SK-N-SH (cell line): ENCODE data around the gene DDIT4. TPM values are rescaled to one million over a fixed set of nuclear protein-coding genes. Genes with fewer than 3 reads are reported as not detected.

Experiments used
- CTCF ChIA-PET: fragments of 300-600, 350-600 bp; formaldehyde crosslinking; extraction: SDS; loops from one replicate; lab custom pipeline; 2021; lab: Yijun Ruan, JAX
- POLR2A ChIA-PET: fragments of 350-600 bp; sonication (Branson Sonifier 250); formaldehyde crosslinking; extraction: SDS; loops from one replicate; lab custom pipeline; 2020; ENCODE audit warnings: antibody characterized with exemption, inconsistent platforms; lab: Yijun Ruan, JAX
- DNase-seq: peaks from one replicate; pipeline ENCODE4 v3.0.0; 2012
- H2AFZ ChIP-seq: fragments of 200-600 bp; sonication (generic); 2 replicates; pipeline ENCODE4 v1.8.1; 2016; ENCODE audit warnings: antibody characterized with exemption, mild to moderate bottlenecking, low read depth
- H3F3A ChIP-seq: fragments of 200-600 bp; sonication (generic); replicated peaks from 2 replicates; pipeline ENCODE3; 2016; ENCODE audit warnings: antibody characterized with exemption, mild to moderate bottlenecking; ENCODE audit not compliant: insufficient read depth
- H3K27ac ChIP-seq, 2 experiments: fragments of 200-500 bp in 1 of 2; fragments of 200-600 bp in 1 of 2; sonication (Bioruptor generic) in 1 of 2; sonication (generic), shearing (Covaris generic) in 1 of 2; 2 replicates each; pipeline versions ENCODE4 v1.5.1 to v1.6.1; 2014 to 2016; ENCODE audit warnings: low read depth in 2 of 2, inconsistent platforms in 1 of 2, low read length in 1 of 2, mild to moderate bottlenecking in 1 of 2, mixed read lengths in 1 of 2
- H3K27me3 ChIP-seq: fragments of 200-600 bp; sonication (generic), shearing (Covaris generic); 2 replicates; pipeline ENCODE4 v1.6.1; 2016; ENCODE audit warnings: mixed run types; ENCODE audit not compliant: insufficient read depth
- H3K36me3 ChIP-seq, 2 experiments: fragments of 200-500 bp in 1 of 2; fragments of 200-600 bp in 1 of 2; sonication (Bioruptor generic) in 1 of 2; sonication (generic) in 1 of 2; replicated peaks in 1 of 2; 2 replicates each; pipeline versions ENCODE3 to v1.5.1; 2014 to 2016; ENCODE audit warnings: low read length in 1 of 2, mild to moderate bottlenecking in 1 of 2; ENCODE audit not compliant: insufficient read depth in 2 of 2, control insufficient read depth in 1 of 2
- H3K4me1 ChIP-seq, 2 experiments: fragments of 200-500 bp in 1 of 2; fragments of 200-600 bp in 1 of 2; sonication (Bioruptor generic) in 1 of 2; sonication (generic), shearing (Covaris generic) in 1 of 2; 2 replicates each; pipeline versions ENCODE4 v1.5.1 to v1.6.1; 2014 to 2016; ENCODE audit warnings: low read depth in 1 of 2, low read length in 1 of 2, mixed run types in 1 of 2; ENCODE audit not compliant: insufficient read depth in 2 of 2, control insufficient read depth in 1 of 2
- H3K4me2 ChIP-seq: fragments of 200-600 bp; sonication (generic), shearing (Covaris generic); 2 replicates; pipeline ENCODE4 v1.6.1; 2017; ENCODE audit warnings: mixed run types
- H3K4me3 ChIP-seq, 2 experiments: fragments of 200-500 bp in 1 of 2; fragments of 200-600 bp in 1 of 2; sonication (Bioruptor generic) in 1 of 2; sonication (generic), shearing (Covaris generic) in 1 of 2; 2 replicates each; pipeline versions ENCODE4 v1.5.1 to v1.8.1; 2014 to 2016; ENCODE audit warnings: low read depth in 2 of 2, inconsistent platforms in 1 of 2, low read length in 1 of 2, mild to moderate bottlenecking in 1 of 2, mixed read lengths in 1 of 2, moderate library complexity in 1 of 2
- H3K79me2 ChIP-seq: fragments of 200-600 bp; sonication (generic); 2 replicates; pipeline ENCODE4 v1.8.1; 2017; ENCODE audit warnings: mild to moderate bottlenecking; ENCODE audit not compliant: insufficient read depth
- H3K9ac ChIP-seq: fragments of 200-600 bp; sonication (generic); 2 replicates; pipeline ENCODE4 v1.6.1; 2017; ENCODE audit warnings: mixed run types
- H3K9me2 ChIP-seq: fragments of 200-600 bp; sonication (generic); 2 replicates; pipeline ENCODE4 v1.6.1; 2017; ENCODE audit warnings: mixed run types
- H3K9me3 ChIP-seq: fragments of 200-600 bp; sonication (generic); 2 replicates; pipeline ENCODE4 v1.6.1; 2017; ENCODE audit warnings: mixed run types, mild to moderate bottlenecking, moderate library complexity
- H4K20me1 ChIP-seq: fragments of 200-600 bp; sonication (generic); 2 replicates; pipeline ENCODE4 v1.6.1; 2017; ENCODE audit warnings: mild to moderate bottlenecking, mixed run types; ENCODE audit not compliant: insufficient read depth
- CHD2 ChIP-seq: fragments of 150-350 bp; IDR thresholded peaks from 2 replicates; pipeline ENCODE4 v1.6.1; 2018; ENCODE audit warnings: low read length; ENCODE audit not compliant: partially characterized antibody
- EP300 ChIP-seq, 2 experiments: IDR thresholded peaks; 2 replicates each; pipeline versions ENCODE4 v1.4.0 to v1.6.1; 2012; ENCODE audit warnings: borderline replicate concordance in 1 of 2, low read depth in 1 of 2, low read length in 1 of 2
- FOXJ3 ChIP-seq: sonication (generic); formaldehyde crosslinking; IDR thresholded peaks from 2 replicates; pipeline ENCODE4 v1.5.1; 2020; ENCODE audit warnings: mild to moderate bottlenecking, missing genetic modification reagents
- FOXM1 ChIP-seq: IDR thresholded peaks from 2 replicates; pipeline ENCODE4 v1.4.0; 2012; ENCODE audit warnings: low read depth, mild to moderate bottlenecking
- GABPA ChIP-seq: IDR thresholded peaks from 2 replicates; pipeline ENCODE4 v1.4.0; 2012; ENCODE audit warnings: low read depth, mild to moderate bottlenecking
- GATA2 ChIP-seq: sonication (generic); formaldehyde crosslinking; IDR thresholded peaks from 2 replicates; pipeline ENCODE4 v1.5.0; 2020; ENCODE audit warnings: mild to moderate bottlenecking, missing genetic modification reagents
- JUND ChIP-seq: IDR thresholded peaks from 2 replicates; pipeline ENCODE4 v1.4.0; 2012
- MEF2A ChIP-seq: IDR thresholded peaks from 2 replicates; pipeline ENCODE4 v1.4.0; 2012; ENCODE audit warnings: low read depth, borderline replicate concordance
- NFIC ChIP-seq: IDR thresholded peaks from 2 replicates; pipeline ENCODE4 v1.4.0; 2012; ENCODE audit warnings: borderline replicate concordance
- POLR2AphosphoS5 ChIP-seq: IDR thresholded peaks from 2 replicates; pipeline ENCODE4 v1.6.1; 2012; ENCODE audit warnings: low read depth, low read length
- RAD21 ChIP-seq: IDR thresholded peaks from 2 replicates; pipeline ENCODE4 v1.6.1; 2012; ENCODE audit warnings: mild to moderate bottlenecking, low read length
- RCOR1 ChIP-seq: fragments of 150-350 bp; IDR thresholded peaks from 2 replicates; pipeline ENCODE4 v1.6.1; 2017; ENCODE audit warnings: antibody characterized with exemption, low read length
- RFX5 ChIP-seq: IDR thresholded peaks from 2 replicates; pipeline ENCODE4 v1.6.1; 2012; ENCODE audit warnings: mild to moderate bottlenecking, improper control_type of control experiment, low read length
- RXRA ChIP-seq: IDR thresholded peaks from 2 replicates; pipeline ENCODE4 v1.4.0; 2012; ENCODE audit warnings: low read depth, mild to moderate bottlenecking, borderline replicate concordance
- SMC3 ChIP-seq: IDR thresholded peaks from 2 replicates; pipeline ENCODE4 v1.6.1; 2012; ENCODE audit warnings: low read depth, low read length, improper control_type of control experiment
- TAF1 ChIP-seq: IDR thresholded peaks from 2 replicates; pipeline ENCODE4 v1.6.1; 2012; ENCODE audit warnings: low read depth, mild to moderate bottlenecking, low read length, moderate library complexity, borderline replicate concordance
- TCF12 ChIP-seq: IDR thresholded peaks from 2 replicates; pipeline ENCODE4 v1.4.0; 2012
- YY1 ChIP-seq: IDR thresholded peaks from 2 replicates; pipeline ENCODE4 v1.4.0; 2012; ENCODE audit warnings: low read depth, mild to moderate bottlenecking
- WGBS: methylation state at CpG from one replicate; pipeline ENCODE4 v1.1.6; 2017; ENCODE audit warnings: low lambda C conversion rate; 5-methylcytosine and 5-hydroxymethylcytosine counted together
- polyA plus RNA-seq, 3 experiments: library from polyadenylated mRNA; depleted of rRNA; stranded (reverse); fragments of >200 nt; gene quantifications; 2 replicates each; pipeline ENCODE4 v1.2.3, GENCODE V29; 2012
- TF ChIP-seq, protein P1 (sequence below): IDR thresholded peaks from 2 replicates; pipeline ENCODE4 v1.4.0; 2012; ENCODE audit warnings: low read depth
- TF ChIP-seq, protein P2 (sequence below): IDR thresholded peaks from 2 replicates; pipeline ENCODE4 v1.6.1; 2012; ENCODE audit warnings: mild to moderate bottlenecking, low read depth, low read length, moderate library complexity
- TF ChIP-seq, protein P3 (sequence below): IDR thresholded peaks from 2 replicates; pipeline ENCODE4; 2012
- TF ChIP-seq, protein P4 (sequence below): IDR thresholded peaks from 2 replicates; pipeline ENCODE4 v1.4.0; 2012; ENCODE audit warnings: low read depth, borderline replicate concordance
- TF ChIP-seq, protein P5 (sequence below): fragments of 200-600 bp; sonication (generic); IDR thresholded peaks from 2 replicates; pipeline ENCODE4 v1.6.1; 2017; ENCODE audit warnings: antibody characterized with exemption, mild to moderate bottlenecking, moderate library complexity
- TF ChIP-seq, protein P6 (sequence below): fragments of 150-350 bp; IDR thresholded peaks from 2 replicates; pipeline ENCODE4 v1.6.1; 2017; ENCODE audit warnings: antibody characterized with exemption, low read length, low read depth, borderline replicate concordance

DDIT4 gene
- polyA plus RNA-seq, 1 of the 3 experiments (the other 2 are of a cell fraction): 24.9 TPM

DNA sequence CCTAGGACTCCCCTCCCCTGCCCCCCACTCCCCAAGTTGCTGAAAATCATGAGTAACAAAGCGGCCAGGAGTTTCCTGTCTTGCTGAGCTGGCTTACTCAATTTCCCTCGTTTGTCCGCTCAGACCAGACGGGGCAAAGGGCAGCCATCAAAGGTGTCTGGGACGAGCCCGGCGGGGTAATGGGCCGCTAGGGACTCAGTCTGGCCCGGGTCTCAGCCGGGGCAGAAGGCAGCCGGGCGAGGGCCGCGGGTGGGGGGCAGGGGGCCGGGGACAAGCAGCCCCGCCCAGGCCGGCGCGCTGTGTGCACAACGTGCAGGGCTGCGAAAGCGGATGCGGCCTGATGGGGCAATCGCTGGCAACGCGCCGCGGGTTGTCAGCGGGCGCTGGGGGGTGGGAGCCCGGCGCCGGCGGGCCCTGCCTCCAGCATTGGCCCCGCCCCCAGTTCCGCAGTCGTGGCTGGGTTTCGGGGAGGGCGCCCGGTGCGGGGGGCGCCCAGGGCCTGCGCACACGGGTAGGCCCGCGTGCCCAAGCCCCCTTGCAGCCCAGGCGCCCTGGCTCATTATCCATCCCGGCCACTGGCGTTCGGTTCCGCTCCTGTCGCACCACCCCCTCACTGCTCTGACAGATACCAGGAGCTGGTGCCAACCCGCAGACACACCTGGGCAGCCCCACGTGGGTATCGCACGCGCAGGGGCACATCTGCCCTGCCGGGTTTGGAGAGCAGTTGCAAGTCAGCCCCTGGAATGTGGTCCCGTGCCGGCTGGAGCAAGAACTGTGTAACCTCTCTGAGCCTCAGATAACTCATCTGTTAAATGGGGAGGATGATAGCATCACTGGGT, 45.9 kb downstream of the DDIT4 start:
- no peaks in the 10 kb centered on the region for H3K9me3 ChIP-seq
- peak overlapping the region; percentile 83 for H3K4me2 ChIP-seq
- H3K79me2 ChIP-seq: no peaks in the 10 kb centered on the region
- H3K36me3 ChIP-seq: no peaks in the 10 kb centered on the region
- WGBS: 4% methylated on average over 19 of the region's 60 CpGs
- peak overlapping the region; percentile 94 to 97 for H3K27ac ChIP-seq
- H4K20me1 ChIP-seq: no peaks in the 10 kb centered on the region
- H3K9ac ChIP-seq: peak overlapping the region; percentile 79
- H3K4me3 ChIP-seq: peak overlapping the region; percentile 20 to 43; a peak in 3 of 4 replicates
- no peaks in the 10 kb centered on the region for H3K9me2 ChIP-seq
- DNase-seq: peak; percentile 91
- H3K27me3 ChIP-seq: no peaks in the 10 kb centered on the region
- ChIA-PET CTCF (interaction anchor here (0.8 to 4.5 kb wide), 10 partner anchors 8 to 423 kb away, joined by 3 to 48 read pairs (median 4); partner anchors contain the start of gene DDIT4), POLR2A (interaction anchor here (1.1 to 10.9 kb wide), 9 partner anchors 10 to 320 kb away, joined by 3 to 188 read pairs (median 10); partner anchors contain the start of gene DDIT4)
- peaks cover 45 to 78% of the 10 kb centered on the region in 2 experiments for H3K4me1 ChIP-seq
- peak overlapping the region; percentile 82; the same call in 1 of the 2 replicates for H2AFZ ChIP-seq
- H3F3A ChIP-seq: peaks cover 24% of the 10 kb centered on the region
- TF ChIP-seq, protein P1, sequence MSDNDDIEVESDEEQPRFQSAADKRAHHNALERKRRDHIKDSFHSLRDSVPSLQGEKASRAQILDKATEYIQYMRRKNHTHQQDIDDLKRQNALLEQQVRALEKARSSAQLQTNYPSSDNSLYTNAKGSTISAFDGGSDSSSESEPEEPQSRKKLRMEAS: peak; percentile 83
- TF ChIP-seq GATA2 (no peak; the same call in 1 of the 2 replicates), MEF2A (peak; percentile 32; the same call in 1 of the 2 replicates), FOXJ3 (CRISPR knock-in tag) (no peak), RAD21 (no peak; the same call in 1 of the 2 replicates), FOXM1 (no peak), RXRA (peak; percentile 35; the same call in 1 of the 2 replicates), POLR2AphosphoS5 (peak; percentile 43; the same call in 1 of the 2 replicates), YY1 (0 out of 2 replicates have a peak, but pooled peaks have one; percentile 38), TAF1 (peak; percentile 57), JUND (no peak; the same call in 1 of the 2 replicates), GABPA (no peak), TCF12 (peak; percentile 78), RCOR1 (peak; percentile 28; the same call in 1 of the 2 replicates), RFX5 (no peak), NFIC (peak; percentile 86), CHD2 (peak; percentile 48), SMC3 (no peak), EP300 (IDR thresholded peaks at IDR 0.05; ENCODE audit: borderline replicate concordance in 1 of 2, low read depth in 1 of 2, low read length in 1 of 2) (peak; percentile 30 to 83; a peak in 2 of 4 replicates)
- TF ChIP-seq, protein P2, sequence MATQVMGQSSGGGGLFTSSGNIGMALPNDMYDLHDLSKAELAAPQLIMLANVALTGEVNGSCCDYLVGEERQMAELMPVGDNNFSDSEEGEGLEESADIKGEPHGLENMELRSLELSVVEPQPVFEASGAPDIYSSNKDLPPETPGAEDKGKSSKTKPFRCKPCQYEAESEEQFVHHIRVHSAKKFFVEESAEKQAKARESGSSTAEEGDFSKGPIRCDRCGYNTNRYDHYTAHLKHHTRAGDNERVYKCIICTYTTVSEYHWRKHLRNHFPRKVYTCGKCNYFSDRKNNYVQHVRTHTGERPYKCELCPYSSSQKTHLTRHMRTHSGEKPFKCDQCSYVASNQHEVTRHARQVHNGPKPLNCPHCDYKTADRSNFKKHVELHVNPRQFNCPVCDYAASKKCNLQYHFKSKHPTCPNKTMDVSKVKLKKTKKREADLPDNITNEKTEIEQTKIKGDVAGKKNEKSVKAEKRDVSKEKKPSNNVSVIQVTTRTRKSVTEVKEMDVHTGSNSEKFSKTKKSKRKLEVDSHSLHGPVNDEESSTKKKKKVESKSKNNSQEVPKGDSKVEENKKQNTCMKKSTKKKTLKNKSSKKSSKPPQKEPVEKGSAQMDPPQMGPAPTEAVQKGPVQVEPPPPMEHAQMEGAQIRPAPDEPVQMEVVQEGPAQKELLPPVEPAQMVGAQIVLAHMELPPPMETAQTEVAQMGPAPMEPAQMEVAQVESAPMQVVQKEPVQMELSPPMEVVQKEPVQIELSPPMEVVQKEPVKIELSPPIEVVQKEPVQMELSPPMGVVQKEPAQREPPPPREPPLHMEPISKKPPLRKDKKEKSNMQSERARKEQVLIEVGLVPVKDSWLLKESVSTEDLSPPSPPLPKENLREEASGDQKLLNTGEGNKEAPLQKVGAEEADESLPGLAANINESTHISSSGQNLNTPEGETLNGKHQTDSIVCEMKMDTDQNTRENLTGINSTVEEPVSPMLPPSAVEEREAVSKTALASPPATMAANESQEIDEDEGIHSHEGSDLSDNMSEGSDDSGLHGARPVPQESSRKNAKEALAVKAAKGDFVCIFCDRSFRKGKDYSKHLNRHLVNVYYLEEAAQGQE: no peak
- TF ChIP-seq, protein P3, sequence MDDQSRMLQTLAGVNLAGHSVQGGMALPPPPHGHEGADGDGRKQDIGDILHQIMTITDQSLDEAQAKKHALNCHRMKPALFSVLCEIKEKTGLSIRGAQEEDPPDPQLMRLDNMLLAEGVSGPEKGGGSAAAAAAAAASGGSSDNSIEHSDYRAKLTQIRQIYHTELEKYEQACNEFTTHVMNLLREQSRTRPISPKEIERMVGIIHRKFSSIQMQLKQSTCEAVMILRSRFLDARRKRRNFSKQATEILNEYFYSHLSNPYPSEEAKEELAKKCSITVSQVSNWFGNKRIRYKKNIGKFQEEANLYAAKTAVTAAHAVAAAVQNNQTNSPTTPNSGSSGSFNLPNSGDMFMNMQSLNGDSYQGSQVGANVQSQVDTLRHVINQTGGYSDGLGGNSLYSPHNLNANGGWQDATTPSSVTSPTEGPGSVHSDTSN: peak; percentile 69; the same call in 1 of the 2 replicates
- TF ChIP-seq, protein P4, sequence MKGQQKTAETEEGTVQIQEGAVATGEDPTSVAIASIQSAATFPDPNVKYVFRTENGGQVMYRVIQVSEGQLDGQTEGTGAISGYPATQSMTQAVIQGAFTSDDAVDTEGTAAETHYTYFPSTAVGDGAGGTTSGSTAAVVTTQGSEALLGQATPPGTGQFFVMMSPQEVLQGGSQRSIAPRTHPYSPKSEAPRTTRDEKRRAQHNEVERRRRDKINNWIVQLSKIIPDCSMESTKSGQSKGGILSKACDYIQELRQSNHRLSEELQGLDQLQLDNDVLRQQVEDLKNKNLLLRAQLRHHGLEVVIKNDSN: peak; percentile 50; the same call in 1 of the 2 replicates
- TF ChIP-seq, protein P5, sequence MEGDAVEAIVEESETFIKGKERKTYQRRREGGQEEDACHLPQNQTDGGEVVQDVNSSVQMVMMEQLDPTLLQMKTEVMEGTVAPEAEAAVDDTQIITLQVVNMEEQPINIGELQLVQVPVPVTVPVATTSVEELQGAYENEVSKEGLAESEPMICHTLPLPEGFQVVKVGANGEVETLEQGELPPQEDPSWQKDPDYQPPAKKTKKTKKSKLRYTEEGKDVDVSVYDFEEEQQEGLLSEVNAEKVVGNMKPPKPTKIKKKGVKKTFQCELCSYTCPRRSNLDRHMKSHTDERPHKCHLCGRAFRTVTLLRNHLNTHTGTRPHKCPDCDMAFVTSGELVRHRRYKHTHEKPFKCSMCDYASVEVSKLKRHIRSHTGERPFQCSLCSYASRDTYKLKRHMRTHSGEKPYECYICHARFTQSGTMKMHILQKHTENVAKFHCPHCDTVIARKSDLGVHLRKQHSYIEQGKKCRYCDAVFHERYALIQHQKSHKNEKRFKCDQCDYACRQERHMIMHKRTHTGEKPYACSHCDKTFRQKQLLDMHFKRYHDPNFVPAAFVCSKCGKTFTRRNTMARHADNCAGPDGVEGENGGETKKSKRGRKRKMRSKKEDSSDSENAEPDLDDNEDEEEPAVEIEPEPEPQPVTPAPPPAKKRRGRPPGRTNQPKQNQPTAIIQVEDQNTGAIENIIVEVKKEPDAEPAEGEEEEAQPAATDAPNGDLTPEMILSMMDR: no peak
- TF ChIP-seq, protein P6, sequence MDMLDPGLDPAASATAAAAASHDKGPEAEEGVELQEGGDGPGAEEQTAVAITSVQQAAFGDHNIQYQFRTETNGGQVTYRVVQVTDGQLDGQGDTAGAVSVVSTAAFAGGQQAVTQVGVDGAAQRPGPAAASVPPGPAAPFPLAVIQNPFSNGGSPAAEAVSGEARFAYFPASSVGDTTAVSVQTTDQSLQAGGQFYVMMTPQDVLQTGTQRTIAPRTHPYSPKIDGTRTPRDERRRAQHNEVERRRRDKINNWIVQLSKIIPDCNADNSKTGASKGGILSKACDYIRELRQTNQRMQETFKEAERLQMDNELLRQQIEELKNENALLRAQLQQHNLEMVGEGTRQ: no peak
